Vagina (tissue), 2 donors: ENCODE data around the gene FAR2. TPM values are rescaled to one million over a fixed set of nuclear protein-coding genes. Genes with fewer than 3 reads are reported as not detected.
"Not testable (repeated sequence)": the region's sequence is repeated elsewhere in the genome, so short reads cannot be mapped to it uniquely, and the experiment has no call there.

Experiments
- DNase-seq, 2 donors: peaks; one replicate each; pipeline ENCODE4 v3.0.0-alpha.2; 2017; ENCODE audit errors: extremely low spot score in 2 of 2
- H3K27ac ChIP-seq: fragments of 200-600 bp; sonication (generic); one replicate; pipeline ENCODE4 v1.5.1; 2019
- H3K27me3 ChIP-seq: fragments of 200-600 bp; sonication (generic); one replicate; pipeline ENCODE4 v1.5.1; 2019
- H3K36me3 ChIP-seq, 2 donors: fragments of 200-600 bp; sonication (generic); one replicate each; pipeline ENCODE4 v1.5.1; 2017 to 2019
- H3K4me1 ChIP-seq: fragments of 200-600 bp; sonication (generic); one replicate; pipeline ENCODE4 v1.5.1; 2019
- H3K4me3 ChIP-seq, 2 donors: fragments of 200-600 bp; sonication (generic); 1 replicate in 1 of 2; 2 replicates in 1 of 2; pipeline ENCODE4 v1.5.1; 2016 to 2019
- H3K9me3 ChIP-seq: fragments of 200-600 bp; sonication (generic); one replicate; pipeline ENCODE4 v1.5.1; 2019
- POLR2A ChIP-seq, 2 donors: fragments of 450-650 bp; IDR thresholded peaks; one replicate each; pipeline ENCODE4 v1.6.1; 2017; ENCODE audit warnings: antibody characterized with exemption in 2 of 2, mild to moderate bottlenecking in 2 of 2, moderate library complexity in 2 of 2
- POLR2AphosphoS5 ChIP-seq, 2 donors: sonication (generic); formaldehyde crosslinking; IDR thresholded peaks; one replicate each; pipeline ENCODE4 v1.9.0; 2017; ENCODE audit warnings: antibody characterized with exemption in 2 of 2, mild to moderate bottlenecking in 2 of 2, low read depth in 1 of 2; ENCODE audit not compliant: insufficient read depth in 1 of 2
- intact Hi-C: fragments of 100-400 bp; cut with DNase I; formaldehyde crosslinking; loops from one replicate; pipeline ENCODE4 v1.15.1; 2023
- total RNA-seq: library from RNA; depleted of rRNA; stranded (reverse); fragments of >200 nt; gene quantifications from one replicate; pipeline ENCODE4 v1.2.3, GENCODE V29; 2016
- TF ChIP-seq, protein P1 (sequence below), 3 experiments: fragments of 450-650 bp in 2 of 3; fragments of 200-600 bp in 1 of 3; sonication (generic) in 1 of 3; IDR thresholded peaks; one replicate each; pipeline ENCODE4 v1.5.1; 2017 to 2019; ENCODE audit warnings: antibody characterized with exemption in 3 of 3, mild to moderate bottlenecking in 2 of 3, moderate library complexity in 2 of 3

The FAR2 gene
- total RNA-seq, 1 donor from 2014 or later: 16.2 TPM

DNA sequence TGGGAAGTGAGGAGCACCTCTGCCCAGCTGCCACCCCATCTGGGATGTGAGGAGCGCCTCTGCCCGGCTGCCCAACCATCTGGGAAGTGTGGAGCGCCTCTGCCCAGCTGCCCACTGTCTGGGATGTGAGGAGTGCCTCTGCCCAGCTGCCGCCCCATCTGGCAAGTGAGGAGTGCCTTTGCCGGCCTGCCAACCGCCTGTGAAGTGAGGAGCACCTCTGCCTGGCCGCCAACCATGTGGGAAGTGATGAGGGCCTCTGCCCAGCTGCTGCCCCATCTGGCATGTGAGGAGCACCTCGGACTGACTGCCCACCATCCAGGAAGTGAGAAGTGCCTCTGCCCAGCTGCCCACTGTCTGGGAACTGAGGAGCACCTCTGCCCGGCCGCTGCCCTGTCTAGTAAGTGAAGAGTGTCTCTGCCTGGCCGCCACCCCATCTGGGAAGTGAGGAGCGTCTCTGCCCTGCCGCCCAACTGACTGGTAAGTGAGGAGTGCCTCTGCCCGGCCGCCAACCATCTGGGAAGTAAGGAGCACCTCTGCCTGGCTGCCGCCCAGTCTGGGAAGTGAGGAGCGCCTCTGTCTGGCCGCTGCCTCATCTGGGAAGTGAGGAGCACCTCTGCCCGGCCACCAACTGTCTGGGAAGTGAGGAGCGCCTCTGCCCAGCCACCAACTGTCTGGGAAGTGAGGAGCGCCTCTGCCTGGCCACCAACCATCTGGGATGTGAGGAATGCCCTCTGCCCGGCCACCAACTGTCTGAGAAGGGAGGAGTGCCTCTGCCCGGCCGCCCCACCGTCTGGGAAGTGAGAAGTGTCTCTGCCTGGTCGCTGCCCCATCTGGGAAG is 22.6 kb downstream of the FAR2 start:
- H3K4me3 ChIP-seq: no peak overlapping the region
- H3K36me3 ChIP-seq: no peaks in the 10 kb centered on the region
- intact Hi-C loops: no loop called here
- no peaks in the 10 kb centered on the region for H3K4me1 ChIP-seq
- TF ChIP-seq, protein P1, sequence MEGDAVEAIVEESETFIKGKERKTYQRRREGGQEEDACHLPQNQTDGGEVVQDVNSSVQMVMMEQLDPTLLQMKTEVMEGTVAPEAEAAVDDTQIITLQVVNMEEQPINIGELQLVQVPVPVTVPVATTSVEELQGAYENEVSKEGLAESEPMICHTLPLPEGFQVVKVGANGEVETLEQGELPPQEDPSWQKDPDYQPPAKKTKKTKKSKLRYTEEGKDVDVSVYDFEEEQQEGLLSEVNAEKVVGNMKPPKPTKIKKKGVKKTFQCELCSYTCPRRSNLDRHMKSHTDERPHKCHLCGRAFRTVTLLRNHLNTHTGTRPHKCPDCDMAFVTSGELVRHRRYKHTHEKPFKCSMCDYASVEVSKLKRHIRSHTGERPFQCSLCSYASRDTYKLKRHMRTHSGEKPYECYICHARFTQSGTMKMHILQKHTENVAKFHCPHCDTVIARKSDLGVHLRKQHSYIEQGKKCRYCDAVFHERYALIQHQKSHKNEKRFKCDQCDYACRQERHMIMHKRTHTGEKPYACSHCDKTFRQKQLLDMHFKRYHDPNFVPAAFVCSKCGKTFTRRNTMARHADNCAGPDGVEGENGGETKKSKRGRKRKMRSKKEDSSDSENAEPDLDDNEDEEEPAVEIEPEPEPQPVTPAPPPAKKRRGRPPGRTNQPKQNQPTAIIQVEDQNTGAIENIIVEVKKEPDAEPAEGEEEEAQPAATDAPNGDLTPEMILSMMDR (IDR thresholded peaks at IDR 0.05): no peak
- no peaks in the 10 kb centered on the region for H3K27me3 ChIP-seq
- no peaks in the 10 kb centered on the region for H3K9me3 ChIP-seq
- no peak for DNase-seq
- no peak overlapping the region for H3K27ac ChIP-seq

DNA sequence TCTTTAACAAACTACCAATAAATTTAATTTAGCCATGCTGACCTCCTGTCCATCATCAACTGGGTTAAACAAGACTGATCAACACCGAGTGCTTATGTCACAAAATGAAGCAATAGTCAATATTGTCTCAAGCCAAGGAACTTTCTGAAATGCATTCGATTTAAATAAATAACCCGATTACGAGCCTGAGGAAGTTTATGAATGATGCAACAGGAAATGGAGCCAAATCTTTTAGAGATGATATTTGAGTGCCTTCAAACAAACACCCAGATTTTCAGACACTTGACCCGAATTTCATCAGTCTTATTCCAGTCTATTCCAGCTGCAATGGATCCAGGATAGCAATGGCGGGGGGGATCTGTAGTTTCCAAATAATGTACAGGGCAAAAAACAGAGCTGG is 27.9 kb downstream of the FAR2 start:
- TF ChIP-seq POLR2A (IDR thresholded peaks at IDR 0.05) (no peak), POLR2AphosphoS5 (IDR thresholded peaks at IDR 0.05; ENCODE audit: insufficient read depth in 1 of 2, low read depth in 1 of 2) (no peak)
- TF ChIP-seq, protein P1 (IDR thresholded peaks at IDR 0.05): no peak
- Histone ChIP-seq H3K27ac (no peak overlapping the region), H3K36me3 (no peaks in the 10 kb centered on the region), H3K9me3 (no peaks in the 10 kb centered on the region), H3K4me1 (no peaks in the 10 kb centered on the region), H3K4me3 (no peak overlapping the region), H3K27me3 (no peaks in the 10 kb centered on the region)
- DNase-seq: no peak
- intact Hi-C loops: no loop called here

DNA sequence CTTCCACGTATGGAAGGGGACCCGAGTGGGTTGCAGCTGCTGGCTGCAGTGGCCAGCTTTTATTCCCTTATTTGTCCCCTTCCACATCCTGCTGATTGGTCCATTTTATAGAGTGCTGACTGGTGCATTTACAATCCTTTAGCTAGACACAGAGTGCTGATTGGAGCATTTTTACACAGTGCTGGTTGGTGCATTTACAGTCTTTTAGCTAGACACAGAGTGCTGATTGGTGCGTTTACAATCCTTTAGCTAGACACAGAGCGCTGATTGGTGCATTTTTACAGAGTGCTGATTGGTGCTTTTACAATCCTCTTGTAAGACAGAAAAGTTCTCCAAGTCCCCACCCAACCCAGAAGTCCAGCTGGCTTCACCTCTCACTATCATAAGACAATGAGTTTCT is 33.2 kb downstream of the FAR2 start:
- H3K9me3 ChIP-seq, H3K4me3 ChIP-seq, H3K27ac ChIP-seq, H3K36me3 ChIP-seq, H3K27me3 ChIP-seq, H3K4me1 ChIP-seq, intact Hi-C loops, DNase-seq: not testable (repeated sequence)

DNA sequence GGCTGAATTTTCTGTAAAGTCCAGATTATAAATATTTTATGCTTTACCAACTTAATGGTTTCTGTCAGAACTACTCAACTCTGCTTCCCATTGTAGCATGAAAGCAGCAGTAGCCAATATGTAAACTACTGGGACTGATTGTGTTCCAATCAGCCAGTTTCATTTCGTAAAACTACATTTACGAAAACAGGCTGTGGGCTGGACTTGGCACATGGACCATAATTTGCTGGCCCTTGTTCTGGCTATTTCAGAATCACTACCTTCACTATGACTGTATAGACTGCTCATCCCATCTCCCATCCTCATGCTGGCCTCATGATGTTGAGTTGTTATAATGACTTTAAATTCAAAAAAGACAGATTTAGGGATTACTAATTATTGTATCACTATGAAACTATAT is 38.7 kb downstream of the FAR2 start:
- no peak overlapping the region for H3K4me3 ChIP-seq
- DNase-seq: no peak
- TF ChIP-seq, protein P1 (IDR thresholded peaks at IDR 0.05): no peak
- TF ChIP-seq POLR2A (IDR thresholded peaks at IDR 0.05): no peak
- TF ChIP-seq POLR2AphosphoS5 (IDR thresholded peaks at IDR 0.05; ENCODE audit: insufficient read depth in 1 of 2, low read depth in 1 of 2): no peak
- no peaks in the 10 kb centered on the region for H3K27me3 ChIP-seq
- no peaks in the 10 kb centered on the region for H3K9me3 ChIP-seq
- no peaks in the 10 kb centered on the region for H3K4me1 ChIP-seq
- H3K27ac ChIP-seq: no peak overlapping the region
- H3K36me3 ChIP-seq: no peaks in the 10 kb centered on the region
- intact Hi-C loops: no loop called here

DNA sequence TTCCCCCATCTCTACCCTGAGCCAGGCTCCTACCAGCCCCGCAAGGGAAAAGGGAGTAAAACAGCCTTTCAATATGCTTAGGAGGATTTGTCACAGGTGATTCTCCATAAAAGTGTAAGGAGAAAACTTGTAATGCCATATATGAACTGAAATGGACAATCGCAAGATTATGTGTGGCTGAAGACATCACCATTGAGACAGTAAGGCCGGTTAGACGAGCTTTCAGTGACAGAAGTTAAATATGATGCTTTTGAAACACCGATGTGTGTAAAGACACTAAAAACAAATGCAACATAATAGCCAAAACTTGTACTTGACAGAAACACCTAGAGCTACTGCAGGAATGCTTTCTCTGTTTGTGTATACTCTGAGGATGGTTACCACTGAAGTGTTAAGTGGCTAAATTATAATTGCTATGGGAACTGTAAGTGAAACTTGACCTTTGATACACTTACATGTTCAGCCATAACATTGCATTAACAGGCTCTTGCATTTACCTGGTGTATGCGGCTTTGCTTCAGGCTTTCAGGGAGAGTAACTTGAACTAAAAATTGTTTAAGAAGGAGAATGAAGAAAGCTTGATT is 42.3 kb downstream of the FAR2 start:
- no peak for TF ChIP-seq POLR2A (IDR thresholded peaks at IDR 0.05)
- TF ChIP-seq POLR2AphosphoS5 (IDR thresholded peaks at IDR 0.05; ENCODE audit: insufficient read depth in 1 of 2, low read depth in 1 of 2): no peak
- TF ChIP-seq, protein P1 (IDR thresholded peaks at IDR 0.05): no peak
- intact Hi-C loops: no loop called here
- no peaks in the 10 kb centered on the region for H3K36me3 ChIP-seq
- H3K9me3 ChIP-seq: no peaks in the 10 kb centered on the region
- no peak for DNase-seq
- no peaks in the 10 kb centered on the region for H3K4me1 ChIP-seq
- H3K27me3 ChIP-seq: no peaks in the 10 kb centered on the region
- no peak overlapping the region for H3K4me3 ChIP-seq
- H3K27ac ChIP-seq: no peak overlapping the region
